Fibroblast of villous mesenchyme (primary cell): ENCODE data around the gene CD79B. TPM values are rescaled to one million over a fixed set of nuclear protein-coding genes. Genes with fewer than 3 reads are reported as not detected.

ENCODE experiments used
- DNase-seq: peaks from one replicate; pipeline ENCODE4 v3.0.0-alpha.2; 2010; ENCODE audit warnings: low read depth
- H3K4me3 ChIP-seq: 2 replicates; pipeline ENCODE4 v1.5.1; 2011; ENCODE audit warnings: low read depth, mild to moderate bottlenecking, low read length
- CTCF ChIP-seq: IDR thresholded peaks from 2 replicates; pipeline ENCODE4 v1.5.1; 2012; ENCODE audit warnings: low read depth, mild to moderate bottlenecking, low read length; ENCODE audit not compliant: insufficient read depth
- total RNA-seq: library from RNA; depleted of rRNA; stranded (reverse); fragments of >200 nt; gene quantifications from 2 replicates; pipeline ENCODE4 v1.2.3, GENCODE V29; 2012

The CD79B gene
- not detected in 2 replicates for total RNA-seq

GRCh38 chr17:63931981-63932561 is at the start of gene CD79B:
Gene CD79B, minus strand, starts transcription at chr17:63932331. Its CDS starts 70 bp downstream, at chr17:63932261.
- TF ChIP-seq CTCF, result no peak
- H3K4me3 ChIP-seq, result no peak within 1 kb of the TSS
- DNase-seq, result no peak

GRCh38 chr17:63978272-63979200 is 46.4 kb upstream of the CD79B start:
- no peak for TF ChIP-seq CTCF
- no peak overlapping the region for H3K4me3 ChIP-seq
- DNase-seq, result no peak

GRCh38 chr17:63976702-63977101 is 44.6 kb upstream of the CD79B start:
- no peak for DNase-seq
- TF ChIP-seq CTCF, result no peak
- no peak overlapping the region for H3K4me3 ChIP-seq

GRCh38 chr17:63975541-63976092 is 43.5 kb upstream of the CD79B start:
- no peak overlapping the region for H3K4me3 ChIP-seq
- TF ChIP-seq CTCF, result no peak
- no peak for DNase-seq

GRCh38 chr17:63974594-63975192 is 42.6 kb upstream of the CD79B start:
- DNase-seq, result no peak

More at GRCh38 chr17:63974594-63975192, 42.6 kb upstream of the CD79B start:
- no peak for TF ChIP-seq CTCF
- H3K4me3 ChIP-seq, result no peak overlapping the region
